ENCODE data around the gene RBPJL.

The RBPJL gene

DNA sequence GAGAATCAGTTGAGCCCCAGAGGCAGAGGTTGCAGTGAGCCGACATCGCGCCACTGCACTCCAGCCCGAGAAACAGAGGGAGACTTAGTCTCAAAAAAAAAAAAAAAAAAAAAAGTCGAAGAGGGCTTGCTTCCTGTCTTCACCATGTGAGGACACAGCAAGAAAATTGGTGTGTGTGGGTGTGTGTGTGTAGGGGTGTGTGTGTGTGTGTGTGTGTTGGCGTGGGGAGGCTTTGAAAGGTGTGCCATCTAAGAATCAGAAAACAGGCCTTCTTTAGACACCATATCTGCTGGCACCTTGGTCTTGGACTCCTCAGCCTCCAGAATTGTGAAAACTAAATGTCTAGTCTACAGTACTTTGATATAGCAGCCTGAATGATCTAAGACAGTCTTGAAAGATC lies 6.9 kb upstream of the RBPJL start:
- DNase-seq (ENCODE audit: low spot score) (no peak), ATAC-seq (ENCODE audit: low read depth) (no peak)
- H3K27ac ChIP-seq (ENCODE audit: poor library complexity, severe bottlenecking), result no peak overlapping the region
- H3K4me3 ChIP-seq (ENCODE audit: severe bottlenecking), result no peak overlapping the region
- H3K27me3 ChIP-seq (ENCODE audit: insufficient read depth, poor library complexity, severe bottlenecking), result no peaks in the 10 kb centered on the region
- no peaks in the 10 kb centered on the region for H3K9me3 ChIP-seq (ENCODE audit: severe bottlenecking)
- H3K36me3 ChIP-seq (ENCODE audit: low read depth), result no peaks in the 10 kb centered on the region
- TF ChIP-seq, protein P1, sequence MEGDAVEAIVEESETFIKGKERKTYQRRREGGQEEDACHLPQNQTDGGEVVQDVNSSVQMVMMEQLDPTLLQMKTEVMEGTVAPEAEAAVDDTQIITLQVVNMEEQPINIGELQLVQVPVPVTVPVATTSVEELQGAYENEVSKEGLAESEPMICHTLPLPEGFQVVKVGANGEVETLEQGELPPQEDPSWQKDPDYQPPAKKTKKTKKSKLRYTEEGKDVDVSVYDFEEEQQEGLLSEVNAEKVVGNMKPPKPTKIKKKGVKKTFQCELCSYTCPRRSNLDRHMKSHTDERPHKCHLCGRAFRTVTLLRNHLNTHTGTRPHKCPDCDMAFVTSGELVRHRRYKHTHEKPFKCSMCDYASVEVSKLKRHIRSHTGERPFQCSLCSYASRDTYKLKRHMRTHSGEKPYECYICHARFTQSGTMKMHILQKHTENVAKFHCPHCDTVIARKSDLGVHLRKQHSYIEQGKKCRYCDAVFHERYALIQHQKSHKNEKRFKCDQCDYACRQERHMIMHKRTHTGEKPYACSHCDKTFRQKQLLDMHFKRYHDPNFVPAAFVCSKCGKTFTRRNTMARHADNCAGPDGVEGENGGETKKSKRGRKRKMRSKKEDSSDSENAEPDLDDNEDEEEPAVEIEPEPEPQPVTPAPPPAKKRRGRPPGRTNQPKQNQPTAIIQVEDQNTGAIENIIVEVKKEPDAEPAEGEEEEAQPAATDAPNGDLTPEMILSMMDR (IDR thresholded peaks at IDR 0.05; ENCODE audit: poor library complexity, severe bottlenecking), result no peak
- no peaks in the 10 kb centered on the region for H3K4me1 ChIP-seq (ENCODE audit: insufficient read depth, poor library complexity, severe bottlenecking)

DNA sequence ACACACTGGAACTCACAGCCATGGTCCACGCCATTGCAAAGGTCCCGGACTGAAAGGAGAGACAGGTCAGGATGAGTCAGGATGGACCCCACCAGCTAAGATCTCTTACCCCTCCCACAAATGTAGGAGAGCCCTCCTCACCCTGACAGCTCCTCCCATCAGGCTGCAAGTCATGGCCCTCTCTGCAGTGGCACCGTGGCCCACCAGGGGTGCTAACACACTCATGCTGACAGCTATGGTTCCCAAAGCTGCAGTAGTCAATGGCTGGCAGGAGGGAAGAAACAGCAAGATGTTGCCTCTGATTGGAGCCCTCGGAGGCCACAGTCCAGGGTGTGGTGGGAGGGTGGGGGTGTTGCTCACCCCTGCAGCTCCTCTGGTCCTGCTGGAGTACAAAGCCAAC lies 5.7 kb upstream of the RBPJL start:
- Histone ChIP-seq H3K4me1 (ENCODE audit: insufficient read depth, poor library complexity, severe bottlenecking) (no peaks in the 10 kb centered on the region), H3K27me3 (ENCODE audit: insufficient read depth, poor library complexity, severe bottlenecking) (no peaks in the 10 kb centered on the region), H3K36me3 (ENCODE audit: low read depth) (no peaks in the 10 kb centered on the region), H3K9me3 (ENCODE audit: severe bottlenecking) (no peaks in the 10 kb centered on the region), H3K4me3 (ENCODE audit: severe bottlenecking) (no peak overlapping the region), H3K27ac (ENCODE audit: poor library complexity, severe bottlenecking) (no peak overlapping the region)
- DNase-seq (ENCODE audit: low spot score), result no peak
- peak; percentile 71 for ATAC-seq (ENCODE audit: low read depth)
- TF ChIP-seq, protein P1 (IDR thresholded peaks at IDR 0.05; ENCODE audit: poor library complexity, severe bottlenecking), result peak; percentile 57

DNA sequence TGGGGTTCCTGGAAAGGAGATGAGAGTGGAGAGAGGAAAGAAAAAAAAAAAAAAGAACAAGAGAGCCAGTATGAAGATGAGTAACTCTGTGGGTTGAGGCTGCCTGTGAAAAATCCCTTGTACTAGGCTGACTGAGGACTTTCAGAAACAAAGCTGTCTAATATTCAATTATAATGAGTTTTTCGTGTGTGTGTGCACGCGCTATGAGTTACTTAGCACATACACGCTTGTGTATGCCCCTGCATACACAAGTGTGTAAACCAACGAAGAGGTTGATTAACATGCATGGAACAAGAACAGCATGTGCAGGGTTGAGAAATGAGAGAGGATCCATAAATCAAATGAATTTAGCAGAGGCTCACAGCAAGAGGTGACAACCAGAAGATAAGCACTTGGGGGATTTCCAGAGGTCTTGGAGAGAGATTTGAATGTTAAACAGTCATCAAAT lies 4.8 kb upstream of the RBPJL start:
- H3K4me3 ChIP-seq (ENCODE audit: severe bottlenecking), result no peak overlapping the region
- no peaks in the 10 kb centered on the region for H3K4me1 ChIP-seq (ENCODE audit: insufficient read depth, poor library complexity, severe bottlenecking)
- no peak for DNase-seq (ENCODE audit: low spot score)
- H3K9me3 ChIP-seq (ENCODE audit: severe bottlenecking), result no peaks in the 10 kb centered on the region
- ATAC-seq (ENCODE audit: low read depth), result no peak
- TF ChIP-seq, protein P1 (IDR thresholded peaks at IDR 0.05; ENCODE audit: poor library complexity, severe bottlenecking), result no peak
- H3K27ac ChIP-seq (ENCODE audit: poor library complexity, severe bottlenecking), result no peak overlapping the region
- no peaks in the 10 kb centered on the region for H3K36me3 ChIP-seq (ENCODE audit: low read depth)
- H3K27me3 ChIP-seq (ENCODE audit: insufficient read depth, poor library complexity, severe bottlenecking), result no peaks in the 10 kb centered on the region

DNA sequence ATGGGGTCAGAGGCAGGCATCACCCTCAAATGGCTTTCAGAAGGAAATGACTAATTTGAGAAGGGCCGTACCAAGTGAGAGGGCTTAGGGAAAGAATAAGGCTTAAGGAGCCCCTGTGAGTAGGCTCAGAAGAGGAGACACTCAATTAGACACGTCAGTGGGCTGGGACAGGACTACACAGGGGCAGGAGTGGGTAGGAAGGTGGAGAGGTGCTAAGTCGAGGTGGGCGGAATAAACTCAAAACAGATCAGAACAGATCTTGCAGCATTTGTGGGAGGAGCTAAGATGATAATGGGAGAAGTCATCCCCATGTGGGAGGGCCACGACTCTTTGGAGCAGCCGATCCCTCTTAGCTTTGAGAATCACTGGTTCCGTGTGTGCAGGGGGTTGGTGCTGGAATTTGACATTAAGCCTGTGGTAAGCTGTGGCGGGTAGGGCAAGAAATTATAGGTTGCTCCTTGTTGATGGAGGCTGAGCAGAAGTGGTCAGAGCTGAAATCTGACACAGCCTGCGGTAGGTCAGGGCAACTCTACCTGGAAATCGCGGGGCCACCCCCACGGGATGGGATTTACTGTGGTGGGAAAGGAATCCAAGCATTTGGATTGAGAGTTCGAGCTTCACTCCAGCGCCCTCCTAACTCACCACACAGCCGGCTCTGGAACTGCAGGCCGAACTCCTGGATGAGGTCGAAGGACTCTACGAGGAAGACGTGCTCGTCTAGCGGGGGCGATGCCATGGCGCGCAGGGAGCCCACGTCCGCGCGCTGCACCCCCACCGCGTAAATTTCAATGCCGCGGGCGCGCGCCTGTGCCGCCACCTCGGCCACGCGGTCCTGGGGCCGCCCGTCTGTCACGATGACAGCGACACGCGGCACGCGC lies 2.8 kb upstream of the RBPJL start:
- H3K4me1 ChIP-seq (ENCODE audit: insufficient read depth, poor library complexity, severe bottlenecking), result no peaks in the 10 kb centered on the region
- TF ChIP-seq, protein P1 (IDR thresholded peaks at IDR 0.05; ENCODE audit: poor library complexity, severe bottlenecking), result no peak
- no peaks in the 10 kb centered on the region for H3K9me3 ChIP-seq (ENCODE audit: severe bottlenecking)
- peak; percentile 8; the same call in 2 of the 3 replicates for ATAC-seq (ENCODE audit: low read depth)
- DNase-seq (ENCODE audit: low spot score), result no peak
- H3K27me3 ChIP-seq (ENCODE audit: insufficient read depth, poor library complexity, severe bottlenecking), result no peaks in the 10 kb centered on the region
- H3K36me3 ChIP-seq (ENCODE audit: low read depth), result no peaks in the 10 kb centered on the region
- no peak overlapping the region for H3K27ac ChIP-seq (ENCODE audit: poor library complexity, severe bottlenecking)
- H3K4me3 ChIP-seq (ENCODE audit: severe bottlenecking), result no peak overlapping the region

DNA sequence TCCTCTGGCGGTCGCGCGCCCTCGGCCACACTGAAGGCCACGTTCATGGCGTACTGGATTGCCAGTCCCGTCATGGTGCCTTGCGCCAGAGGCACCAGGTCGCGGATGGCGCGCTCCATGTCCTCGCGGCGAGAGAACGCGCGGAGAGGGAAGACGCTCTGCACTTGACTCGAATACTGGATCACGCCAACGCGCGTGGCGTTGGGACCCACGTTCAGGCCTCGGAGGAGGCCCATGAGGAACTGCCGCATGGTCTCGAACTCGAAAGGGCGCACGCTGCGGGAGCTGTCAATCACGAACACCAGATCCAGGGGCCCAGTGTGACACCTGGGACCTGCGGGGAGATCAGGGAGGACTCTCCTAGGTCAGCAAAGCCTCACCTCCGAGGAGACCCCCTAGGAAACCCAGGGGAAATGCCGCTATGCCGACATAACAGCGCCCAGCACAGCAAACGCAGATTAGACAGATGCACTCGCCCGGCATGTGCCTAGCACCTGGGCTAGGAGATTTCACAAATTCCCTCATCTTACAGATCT lies 2.1 kb upstream of the RBPJL start:
- Histone ChIP-seq H3K4me1 (ENCODE audit: insufficient read depth, poor library complexity, severe bottlenecking) (no peaks in the 10 kb centered on the region), H3K4me3 (ENCODE audit: severe bottlenecking) (no peak overlapping the region), H3K9me3 (ENCODE audit: severe bottlenecking) (no peaks in the 10 kb centered on the region), H3K27ac (ENCODE audit: poor library complexity, severe bottlenecking) (no peak overlapping the region), H3K27me3 (ENCODE audit: insufficient read depth, poor library complexity, severe bottlenecking) (no peaks in the 10 kb centered on the region), H3K36me3 (ENCODE audit: low read depth) (no peaks in the 10 kb centered on the region)
- ATAC-seq (ENCODE audit: low read depth) (no peak), DNase-seq (ENCODE audit: low spot score) (no peak)
- TF ChIP-seq, protein P1 (IDR thresholded peaks at IDR 0.05; ENCODE audit: poor library complexity, severe bottlenecking), result no peak
